Stromal cell of bone marrow (primary cell): ENCODE results near the gene KDSR.

Experiments
- DNase-seq: peaks from one replicate; pipeline ENCODE4 v3.0.0-alpha.2; 2012; ENCODE audit warnings: low read depth

KDSR gene

DNA sequence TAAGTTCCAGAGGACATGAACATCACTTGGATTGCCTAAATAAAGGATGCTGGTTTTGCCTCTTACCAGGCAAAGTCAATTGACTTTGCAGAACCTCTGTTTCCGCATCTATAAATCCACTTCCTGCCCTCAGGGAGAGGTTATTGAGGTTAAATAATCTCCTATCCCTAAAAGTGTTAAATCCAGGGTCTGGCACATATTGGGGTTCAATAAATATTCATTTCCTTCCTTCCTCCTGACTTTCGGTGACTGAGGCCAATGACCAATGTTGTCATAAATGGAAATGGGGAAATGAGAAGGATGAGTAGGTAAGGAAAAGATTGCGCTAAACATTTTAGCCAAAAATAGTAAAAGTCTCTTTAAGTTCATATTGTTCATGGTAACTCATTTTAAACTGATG is 63.5 kb downstream of the KDSR start:
- DNase-seq: no peak

DNA sequence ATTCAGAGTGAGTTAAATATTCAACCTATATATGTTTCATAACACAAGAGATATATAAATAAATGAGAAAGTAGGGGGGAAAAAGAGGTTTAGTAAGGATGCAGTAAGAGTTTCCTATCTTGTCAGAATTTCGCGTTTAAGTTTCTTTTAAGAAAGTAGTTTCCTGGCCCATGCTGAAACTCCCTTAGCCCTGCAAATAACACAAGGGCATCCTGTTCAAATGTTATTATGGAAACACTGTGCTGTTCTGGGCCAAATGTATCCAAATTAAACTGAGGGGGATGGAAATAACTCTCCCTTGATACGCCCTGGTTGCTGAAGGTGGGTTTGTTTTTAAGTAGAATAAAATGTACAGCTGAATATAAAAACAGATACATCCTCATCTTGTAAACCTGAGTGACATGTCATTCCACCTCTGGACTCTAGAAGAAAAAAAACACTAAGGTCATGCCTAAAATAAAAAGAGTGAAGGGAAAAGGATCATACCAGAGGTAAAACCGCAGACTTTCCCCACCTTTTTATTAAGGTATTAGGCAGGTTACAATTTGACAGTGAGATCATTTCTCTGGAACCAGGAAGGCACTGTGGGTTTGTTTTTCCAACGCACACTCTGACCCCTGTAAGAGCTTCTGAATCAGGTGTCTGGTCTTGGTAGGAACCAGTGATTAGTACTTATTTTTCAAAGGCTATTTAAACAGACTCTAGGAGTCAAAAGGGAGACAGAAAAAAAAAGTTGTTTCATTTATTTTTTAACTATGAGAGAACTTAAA is 64.2 kb downstream of the KDSR start:
- no peak for DNase-seq

DNA sequence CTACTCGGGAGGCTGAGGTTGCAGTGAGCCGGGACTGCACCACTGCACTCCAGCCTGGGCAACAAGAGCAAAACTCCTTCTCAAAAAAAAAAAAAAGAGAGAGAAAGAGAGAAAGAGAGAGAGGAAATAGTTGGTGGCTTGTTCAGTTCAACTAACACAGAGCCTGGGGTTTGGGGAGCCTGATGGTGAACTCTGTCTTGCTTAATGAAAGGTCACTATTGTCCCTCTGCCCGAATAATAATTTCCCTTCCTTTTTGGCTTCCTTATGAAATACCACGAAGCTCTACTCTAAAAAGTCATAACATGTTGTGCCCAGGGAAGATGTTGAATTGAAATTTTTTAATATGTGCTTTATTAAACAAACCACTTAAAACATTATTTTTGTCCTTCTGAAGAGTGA is 64.8 kb downstream of the KDSR start:
- no peak for DNase-seq

DNA sequence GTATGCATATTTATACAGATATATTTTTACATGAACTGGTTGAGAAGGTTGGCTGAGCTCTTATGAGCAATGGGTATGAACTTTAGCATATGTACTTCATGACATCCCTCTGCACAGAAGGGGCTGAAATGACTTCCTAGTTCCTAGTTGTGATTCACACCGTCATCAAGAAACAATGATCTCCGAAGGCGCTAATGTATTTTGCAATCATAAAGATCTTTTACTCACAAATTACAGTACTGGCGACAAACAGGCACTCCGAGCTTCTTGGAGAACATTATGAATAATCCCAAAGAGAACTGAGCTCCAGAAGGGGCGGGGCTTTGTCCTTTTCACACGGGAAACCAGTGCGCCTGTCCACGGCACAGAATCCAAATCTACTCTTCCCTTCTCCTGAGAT is 65.6 kb downstream of the KDSR start:
- DNase-seq: no peak

DNA sequence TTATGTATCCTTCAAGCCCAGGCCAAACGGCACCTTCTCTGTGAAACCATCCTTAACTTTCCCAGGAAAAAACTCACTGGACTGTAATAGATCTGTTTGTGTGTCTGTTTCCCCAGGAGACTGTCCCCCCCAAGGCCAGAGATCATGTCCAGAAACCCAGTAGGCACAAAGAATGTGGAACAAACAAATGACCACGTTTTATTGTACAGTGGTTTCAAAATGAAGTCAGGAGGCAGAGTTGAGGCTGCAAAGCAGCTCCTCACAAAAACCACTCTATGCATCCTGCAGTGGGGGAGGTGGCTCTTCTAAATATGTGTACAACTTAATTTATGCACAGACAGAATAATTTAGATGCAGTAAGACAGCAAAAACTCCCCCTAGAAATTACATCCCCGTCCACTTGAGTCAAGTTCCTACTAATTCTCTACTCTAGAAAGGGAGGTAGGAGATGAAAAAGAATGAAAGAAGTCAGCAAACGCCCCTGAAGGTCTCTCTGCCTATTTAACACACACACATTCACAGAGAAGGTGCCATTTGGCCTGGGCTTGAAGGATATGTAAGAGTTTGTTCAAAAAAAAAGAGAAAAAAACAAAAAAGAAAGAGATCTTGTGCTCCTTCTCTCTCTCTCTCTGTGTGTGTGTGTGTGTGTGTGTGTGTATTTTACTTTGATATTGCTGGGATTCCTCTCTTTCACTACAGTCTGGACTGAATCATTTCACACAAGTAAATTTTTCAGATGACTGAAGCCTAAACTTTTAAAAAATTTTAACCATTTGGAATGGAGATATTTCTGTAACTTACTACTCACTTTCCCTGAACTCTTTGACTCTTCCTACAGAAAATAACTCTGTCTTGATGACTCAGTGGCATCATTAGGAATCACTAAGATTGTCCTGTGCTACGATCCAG is 66.9 kb downstream of the KDSR start:
- no peak for DNase-seq

DNA sequence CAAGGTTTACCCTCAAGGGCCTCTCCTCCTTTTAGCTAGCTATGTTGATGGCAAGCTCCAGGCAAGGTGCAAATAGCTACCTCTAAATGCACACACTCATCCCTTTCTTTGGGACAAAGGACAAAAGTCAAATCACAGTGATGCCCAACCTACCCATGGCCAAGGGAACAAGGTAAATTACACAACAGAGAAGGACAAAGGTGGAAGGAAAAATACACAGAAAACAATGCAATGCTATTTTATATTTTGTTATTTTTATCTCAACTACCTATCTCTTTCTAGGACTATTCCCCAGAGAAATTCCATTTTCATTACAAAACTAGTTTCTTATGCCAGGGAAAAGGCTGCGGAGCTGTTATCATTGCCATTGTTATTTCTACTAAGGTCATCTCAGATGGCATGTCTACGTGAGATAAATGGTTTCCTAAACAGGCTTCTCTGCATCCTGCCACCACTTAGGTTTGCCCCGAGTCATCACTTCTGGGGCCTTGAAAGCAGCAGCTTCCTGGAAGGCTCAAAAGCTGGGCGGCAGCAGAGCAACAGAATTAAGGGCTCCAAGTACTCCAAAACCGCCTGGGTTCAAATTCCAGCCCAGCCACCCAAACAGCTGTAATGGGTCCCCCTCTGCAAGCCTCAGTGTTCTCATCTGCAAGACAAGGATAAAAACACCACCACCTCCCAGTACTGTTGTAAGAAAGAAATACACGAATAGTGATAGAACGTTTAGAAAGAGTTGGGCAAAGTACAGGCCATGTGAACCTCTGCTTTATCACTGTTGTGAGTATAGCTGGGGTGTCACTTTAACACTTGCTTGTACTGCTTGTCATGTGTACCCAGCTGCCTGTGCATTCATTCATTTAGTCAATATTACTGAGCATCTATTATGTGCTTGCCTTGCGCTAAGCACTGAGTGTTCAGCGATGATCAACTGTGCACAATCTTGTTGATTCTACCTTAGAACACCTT is 68.3 kb downstream of the KDSR start:
- DNase-seq: no peak

DNA sequence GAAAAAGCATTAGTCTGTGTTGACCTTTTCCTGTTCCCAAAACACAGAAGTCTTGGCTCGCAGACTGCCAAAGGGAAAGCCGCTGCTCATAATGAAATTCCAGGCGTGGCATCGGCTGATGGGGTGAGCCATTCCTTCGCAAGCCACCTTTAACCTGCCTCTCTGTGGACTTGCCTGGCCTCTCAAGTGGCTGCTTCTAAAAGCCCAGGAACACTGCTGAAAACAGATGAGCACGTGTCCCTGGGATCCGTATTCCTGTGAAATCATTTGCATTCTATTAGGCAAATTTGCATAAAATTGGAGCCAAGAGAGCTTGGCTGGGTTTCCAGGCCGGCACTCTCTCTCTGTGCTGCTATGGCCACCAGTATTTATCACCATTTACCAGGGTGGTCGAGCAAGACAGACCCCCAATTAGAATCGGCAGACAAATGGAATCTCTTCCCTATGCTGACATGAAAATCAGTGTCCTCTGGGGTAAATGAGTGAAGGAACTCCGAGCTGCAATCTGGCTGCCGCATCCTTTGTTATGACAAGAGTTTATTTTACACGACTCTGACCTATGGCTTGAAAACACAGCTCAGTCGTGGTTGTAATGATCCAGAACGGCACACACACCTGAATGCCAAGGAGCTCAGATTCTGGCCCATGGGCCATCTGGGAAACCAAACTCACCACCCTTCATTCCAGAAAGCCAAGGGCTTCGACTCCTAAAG is 69.2 kb downstream of the KDSR start:
- DNase-seq: no peak

DNA sequence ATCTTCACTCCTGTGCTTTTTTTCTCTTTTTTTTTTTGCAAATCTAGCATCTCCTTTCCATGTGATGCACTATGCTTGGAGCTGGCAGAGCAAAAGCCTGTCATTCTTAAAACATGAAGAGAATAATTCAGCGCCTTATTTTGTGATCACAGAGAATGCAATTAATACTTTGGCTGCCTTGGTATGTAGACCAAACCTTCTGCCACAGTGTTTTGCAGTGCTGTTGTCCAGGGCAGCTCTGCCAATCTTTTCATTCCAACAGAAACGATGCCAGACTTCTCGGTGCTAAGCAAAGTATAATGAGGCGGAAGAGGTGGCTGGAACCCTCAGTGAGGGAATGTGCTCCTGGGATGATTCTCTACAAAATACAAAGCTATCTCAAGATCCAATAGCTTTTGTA is 73.1 kb downstream of the KDSR start:
- DNase-seq: no peak

DNA sequence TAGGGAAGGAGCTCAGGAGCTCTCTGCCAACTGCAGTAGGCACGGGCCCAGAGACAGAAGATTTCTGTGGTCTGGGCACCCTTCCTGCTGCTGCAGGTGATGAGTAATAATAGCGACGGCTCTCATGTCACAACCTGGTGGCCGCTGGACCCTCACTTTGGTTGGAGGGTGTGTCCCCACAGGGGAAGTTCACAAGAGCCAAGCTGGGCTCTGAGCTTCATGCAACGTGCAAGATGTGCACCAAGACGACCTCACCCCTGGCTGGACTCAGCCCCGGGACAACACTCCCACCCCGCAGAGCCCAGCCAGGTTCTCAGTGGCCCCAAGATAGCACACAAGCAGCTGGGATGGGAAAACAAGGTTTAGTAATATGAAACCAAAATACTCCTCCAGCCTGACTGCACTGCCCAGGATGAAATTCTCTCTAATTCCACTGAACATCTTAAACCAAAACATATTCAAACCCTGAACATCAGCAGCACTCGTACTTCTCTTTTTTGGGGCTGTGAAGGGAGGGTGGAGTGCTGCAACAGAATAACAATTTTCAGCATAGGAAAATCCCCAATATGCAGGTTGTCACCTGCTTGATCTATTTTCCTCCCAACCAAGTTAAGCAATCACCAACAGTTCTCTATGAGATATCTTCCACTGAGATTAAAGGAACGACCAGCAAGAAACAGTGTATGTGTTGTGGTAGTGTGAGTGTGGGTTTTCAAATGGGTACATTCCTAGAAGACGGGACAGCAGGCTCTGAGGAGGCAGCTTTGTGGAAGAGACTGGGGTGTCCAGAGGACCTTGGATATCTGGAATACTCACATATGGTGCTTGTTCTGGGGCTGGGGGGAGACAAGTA is 73.9 kb downstream of the KDSR start:
- no peak for DNase-seq

DNA sequence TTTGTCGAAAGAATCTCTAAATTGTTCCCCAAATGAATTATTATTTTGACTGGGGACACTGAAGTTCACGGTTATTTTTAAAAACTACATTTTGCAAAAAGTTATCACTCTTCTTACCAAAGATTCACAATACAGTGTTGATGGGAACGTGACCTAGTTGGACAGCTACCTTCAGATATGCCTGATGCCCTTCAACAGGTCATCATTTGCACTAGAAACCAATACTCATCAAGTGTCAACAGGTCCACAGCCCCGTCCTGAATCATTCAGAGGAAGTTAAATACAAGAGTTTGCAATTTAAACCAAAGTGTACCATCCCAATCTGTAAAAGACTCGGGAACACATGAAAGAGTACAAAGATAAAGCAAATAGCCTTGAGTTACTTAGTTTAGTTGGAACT is 75.7 kb downstream of the KDSR start:
- no peak for DNase-seq

DNA sequence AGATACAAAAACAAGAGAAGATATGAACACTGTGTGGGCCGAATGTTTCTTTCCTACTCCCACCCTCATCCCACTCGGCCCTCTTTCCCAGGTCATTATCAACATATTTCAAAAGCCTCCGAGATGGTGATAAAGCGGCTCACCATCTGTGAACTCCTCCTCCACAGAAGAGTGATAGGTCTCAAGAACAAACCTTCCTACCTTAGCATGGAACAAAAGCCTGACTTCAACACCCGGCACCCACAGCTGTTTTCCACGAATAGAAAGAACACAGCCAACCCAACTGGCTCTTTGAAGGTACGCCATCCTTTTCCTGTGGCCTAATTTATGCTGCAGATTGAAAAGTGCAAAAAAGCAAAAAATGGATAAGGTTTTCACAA is 76.2 kb downstream of the KDSR start:
- no peak for DNase-seq

DNA sequence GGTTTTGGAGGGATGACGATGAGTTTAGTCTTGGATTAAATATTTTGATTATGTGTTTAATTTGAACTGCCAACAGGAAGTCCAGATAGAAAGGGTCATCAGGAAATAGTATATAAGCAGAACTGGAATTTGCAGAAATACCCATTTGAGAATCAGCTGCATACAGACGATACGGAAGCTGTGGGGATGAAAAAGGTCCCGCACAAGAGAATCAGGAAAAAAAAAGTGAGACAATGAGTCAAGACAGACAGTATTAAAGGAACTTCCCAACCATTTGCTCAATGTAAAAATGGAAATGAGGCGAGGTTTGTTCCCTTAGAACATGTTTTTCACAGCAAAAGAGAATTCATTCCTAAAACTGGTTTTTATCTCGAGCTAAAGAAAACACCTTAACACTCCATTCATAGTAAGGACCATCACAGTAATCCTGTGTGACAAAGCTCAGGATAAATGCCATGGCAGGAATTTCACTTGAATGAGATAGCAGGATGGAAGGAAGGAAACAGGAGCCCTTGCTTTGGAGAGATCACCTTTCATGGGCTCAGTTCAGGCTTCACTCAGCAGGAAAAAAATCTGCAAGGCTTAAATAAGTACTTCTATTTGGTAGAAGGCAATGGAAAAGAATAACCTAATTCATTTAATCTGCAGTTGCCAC is 76.7 kb downstream of the KDSR start:
- DNase-seq: no peak

DNA sequence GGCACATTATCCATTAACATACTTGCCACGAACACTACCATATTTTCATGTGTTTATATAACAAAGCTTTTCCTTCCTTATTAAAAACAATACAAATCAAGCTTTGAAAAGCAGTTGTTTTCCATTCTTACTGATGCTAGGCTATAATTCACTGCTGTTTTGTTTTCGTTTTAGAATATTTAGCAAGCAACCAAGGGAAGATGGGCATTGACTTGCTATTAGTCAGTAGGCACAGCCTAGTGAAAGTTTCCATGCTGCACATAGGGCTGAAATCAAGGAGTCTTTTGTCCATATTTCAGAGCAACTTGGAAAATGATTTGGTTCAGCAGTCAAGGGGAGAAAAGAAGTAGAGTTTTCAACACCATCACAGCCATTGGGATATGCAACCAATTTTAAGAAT is 78.7 kb downstream of the KDSR start:
- no peak for DNase-seq

DNA sequence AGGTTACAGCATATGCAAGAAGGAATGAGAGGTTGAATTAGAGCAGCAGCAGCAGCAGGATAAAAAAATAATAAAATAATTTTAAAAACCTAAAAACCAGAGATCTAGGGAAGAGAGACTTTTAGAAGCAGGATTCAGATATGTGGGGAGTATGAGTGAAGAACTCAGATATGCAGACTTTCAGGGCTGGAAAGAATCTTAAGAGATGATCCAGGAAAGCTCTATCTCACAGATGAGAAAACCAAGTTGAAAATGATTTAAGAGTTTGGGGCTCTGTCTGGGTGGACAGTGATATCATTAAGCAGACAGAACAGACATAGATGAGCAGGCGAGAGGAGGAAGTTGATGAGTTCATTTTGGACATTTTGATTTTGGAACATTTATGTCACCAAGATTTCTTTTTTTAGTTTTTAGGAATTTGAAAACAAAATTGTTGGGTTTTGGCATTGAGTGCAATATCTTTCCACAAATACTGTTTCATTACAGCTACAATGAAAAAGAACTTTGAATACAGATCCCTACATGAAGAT is 79.2 kb downstream of the KDSR start:
- DNase-seq: no peak

DNA sequence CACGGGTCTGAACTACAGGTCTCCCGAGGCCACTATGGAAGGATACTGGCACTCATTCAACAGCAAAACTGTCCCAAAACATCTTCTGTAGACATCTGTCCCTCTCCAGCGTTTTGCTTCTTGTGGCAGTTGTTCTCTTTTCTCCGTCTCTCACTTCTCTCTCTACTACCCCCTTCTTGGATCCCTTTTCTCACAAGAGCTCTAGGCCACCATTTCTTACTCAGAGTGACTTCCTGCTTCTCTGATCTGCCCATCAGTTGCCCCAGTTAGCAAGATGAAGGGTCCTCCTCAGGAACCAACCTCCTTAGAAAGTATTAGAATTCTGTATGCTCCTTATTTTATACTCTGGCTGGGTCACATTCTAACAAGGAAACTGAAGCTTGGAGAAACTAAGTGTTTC is 80.1 kb downstream of the KDSR start:
- no peak for DNase-seq

DNA sequence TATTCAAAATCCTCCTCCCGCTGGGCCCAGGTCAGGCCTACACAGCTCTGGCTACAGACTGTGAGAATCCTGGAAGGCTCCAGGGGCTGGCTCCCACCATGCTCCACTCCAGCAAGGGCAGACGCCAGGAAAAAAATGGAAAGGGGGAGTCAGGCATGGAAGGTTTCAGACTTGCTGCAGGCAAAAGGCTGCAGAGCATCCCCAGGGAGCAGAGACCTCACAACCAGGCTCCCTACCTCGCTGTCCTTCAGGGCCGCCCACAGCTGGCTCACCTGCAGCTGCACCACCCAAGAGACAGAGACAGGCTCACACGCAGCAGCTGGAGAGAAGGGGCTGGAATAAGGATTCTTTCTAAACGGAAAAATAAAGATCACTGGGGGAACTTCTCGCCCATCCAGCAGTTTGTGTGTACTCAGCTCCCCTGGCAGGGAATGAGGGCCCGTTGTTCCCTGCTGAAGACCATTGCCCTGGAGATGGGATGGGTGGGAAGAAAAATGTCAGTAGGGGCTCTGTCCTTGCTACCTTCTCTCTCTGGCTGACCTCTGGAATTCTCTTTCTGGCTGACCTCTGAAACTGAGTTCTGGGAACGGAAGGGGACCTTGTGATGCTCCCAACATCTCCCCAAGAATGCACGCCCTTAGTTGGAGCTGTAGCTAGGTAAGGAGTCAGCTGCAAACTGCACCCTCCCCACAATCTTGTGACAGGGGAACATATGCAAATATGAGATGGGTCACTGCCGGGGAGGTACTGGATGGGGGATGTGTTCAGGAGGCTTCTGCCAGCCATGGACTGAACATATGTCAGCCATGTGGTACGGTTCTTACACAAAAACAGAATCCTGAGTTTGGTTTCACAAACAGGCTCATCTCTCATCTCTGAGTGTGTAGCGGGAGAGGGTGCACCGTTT is 81.9 kb downstream of the KDSR start:
- DNase-seq: no peak

DNA sequence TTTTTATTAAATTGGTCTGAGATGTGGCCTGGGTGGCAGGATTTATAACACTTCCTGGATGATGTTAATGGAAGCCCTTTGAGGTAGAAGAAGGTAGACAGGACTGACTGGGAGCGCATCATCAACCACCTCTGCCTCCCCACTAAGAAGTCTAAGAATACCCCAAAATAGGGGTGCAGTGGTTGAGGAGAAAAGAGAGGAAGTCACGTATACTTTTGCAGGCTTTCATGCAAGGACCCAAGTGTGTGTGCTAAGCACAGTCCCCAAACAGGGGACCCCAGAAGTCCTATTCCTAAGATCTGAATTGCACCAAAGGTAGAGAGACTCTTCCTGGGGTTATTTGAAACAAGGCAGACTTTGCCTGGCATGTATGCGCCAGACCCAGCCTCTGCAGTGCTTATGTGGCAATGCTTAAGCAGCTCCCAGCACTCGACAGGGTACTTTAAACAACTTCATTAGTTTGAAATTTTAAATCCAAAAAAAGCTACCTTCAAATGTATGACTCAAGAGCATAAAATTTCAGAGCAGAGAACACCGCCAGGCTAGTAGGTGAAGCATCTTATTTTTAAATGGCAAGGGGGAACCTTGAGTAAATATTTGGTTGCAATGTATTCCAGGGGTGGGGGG is 82.7 kb downstream of the KDSR start:
- no peak for DNase-seq
